ENCODE data around the gene KLF13. TPM values are rescaled to one million over a fixed set of nuclear protein-coding genes. Genes with fewer than 3 reads are reported as not detected.

KLF13 gene
- polyA plus RNA-seq, 2 of the 4 experiments (the other 2 are of a cell fraction): 53.5 TPM

GRCh38 chr15:31397851-31398661, 71.4 kb downstream of the KLF13 start:
- POLR2A ChIA-PET: interaction anchor here (0.9 kb wide), 1 partner anchor 72 kb away, joined by 3 read pairs; the partner anchor contains the start of gene KLF13
- ATAC-seq (no peak), DNase-seq (ENCODE audit: low read depth in 1 of 2, low spot score in 1 of 2) (no peak), FAIRE-seq (no peak)
- H3K4me2 ChIP-seq: peak overlapping the region; percentile 73
- no peak overlapping the region for H3K4me3 ChIP-seq
- peaks cover 41% of the 10 kb centered on the region for H3K4me1 ChIP-seq
- TF ChIP-seq ZFP36 (IDR thresholded peaks at IDR 0.05; ENCODE audit: borderline replicate concordance, partially characterized antibody) (no peak), RNF2 (IDR thresholded peaks at IDR 0.05; ENCODE audit: borderline replicate concordance, low read depth) (no peak), ESRRA (IDR thresholded peaks at IDR 0.05; ENCODE audit: borderline replicate concordance, low read length) (no peak), MAX (IDR thresholded peaks at IDR 0.05) (no peak), POLR2AphosphoS2 (conservative IDR thresholded peaks at IDR 0.05; ENCODE audit: low read length) (no peak), RFX5 (IDR thresholded peaks at IDR 0.05) (no peak), HDAC2 (IDR thresholded peaks at IDR 0.05) (no peak), E2F6 (IDR thresholded peaks at IDR 0.05; ENCODE audit: borderline replicate concordance, low read depth) (no peak), NPAS2 (CRISPR knock-in tag; IDR thresholded peaks at IDR 0.05; ENCODE audit: borderline replicate concordance) (no peak), HOXA7 (CRISPR knock-in tag; IDR thresholded peaks at IDR 0.05) (no peak)
- 86% methylated on average over 21 of the region's 21 CpGs for WGBS (ENCODE audit: missing lambda C conversion rate)
- CTCF ChIA-PET: interaction anchor here (0.9 to 2.2 kb wide), 10 partner anchors 15 to 269 kb away, joined by 3 to 16 read pairs (median 4); partner anchors contain the start of gene KLF13
- H3K27ac ChIP-seq: peak overlapping the region; percentile 75 to 90
- no peaks in the 10 kb centered on the region for H3K9me3 ChIP-seq

DNA sequence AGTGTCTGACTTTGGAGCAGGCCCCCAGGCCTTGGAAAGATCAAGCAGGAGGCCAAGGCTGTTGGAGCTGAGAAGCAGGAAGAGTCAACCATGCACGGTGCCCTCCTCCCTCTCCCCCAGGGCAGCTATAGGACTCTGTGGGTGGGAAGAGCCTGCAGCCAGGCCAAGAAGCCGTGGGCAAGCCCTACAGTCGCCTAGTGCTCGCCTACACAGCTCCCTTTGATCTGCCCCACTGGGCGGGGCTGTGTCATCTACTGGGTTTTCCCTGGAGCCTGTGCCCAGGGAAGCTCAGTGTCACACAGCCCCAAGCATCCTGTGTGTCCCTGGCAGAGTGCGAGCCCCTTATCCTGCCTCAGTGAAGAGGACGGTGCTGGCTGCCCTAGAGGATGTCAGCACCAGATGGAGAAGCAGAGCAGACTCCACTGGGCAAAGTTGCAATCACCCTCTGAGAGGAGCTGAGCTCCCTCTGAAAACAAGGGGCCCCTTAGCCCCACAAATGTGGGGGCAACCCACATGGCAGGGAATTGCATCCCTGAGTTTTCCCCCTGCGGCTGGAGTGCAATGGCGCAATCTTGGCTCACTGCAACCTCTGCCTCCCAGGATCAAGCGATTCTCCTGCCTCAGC, 72.2 kb downstream of the KLF13 start:
- H3K4me2 ChIP-seq: peak overlapping the region; percentile 73
- ATAC-seq (no peak), FAIRE-seq (no peak), DNase-seq (ENCODE audit: low read depth in 1 of 2, low spot score in 1 of 2) (no peak)
- 69% methylated on average over 4 of the region's 10 CpGs for WGBS (ENCODE audit: missing lambda C conversion rate)
- 0 out of 3 replicates have a peak, but pooled peaks cover 3% of the 10 kb centered on the region for H3K9me3 ChIP-seq
- peaks cover 41% of the 10 kb centered on the region for H3K4me1 ChIP-seq
- peak overlapping the region; percentile 75 to 90 for H3K27ac ChIP-seq
- CTCF ChIA-PET: interaction anchor here (1.2 to 2.2 kb wide), 7 partner anchors 14 to 270 kb away, joined by 3 to 16 read pairs (median 5); partner anchors contain the start of gene KLF13
- TF ChIP-seq ELK1 (IDR thresholded peaks at IDR 0.05; ENCODE audit: low read depth, low read length): no peak
- TF ChIP-seq CEBPB (IDR thresholded peaks at IDR 0.05): peak in 1 of 2 experiments; percentile 29; a peak in 1 of 4 replicates
- POLR2A ChIA-PET: interaction anchor here (0.9 kb wide), 1 partner anchor 73 kb away, joined by 3 read pairs; the partner anchor contains the start of gene KLF13
- no peak overlapping the region for H3K4me3 ChIP-seq

- DNase-seq (ENCODE audit: low read depth in 1 of 2, low spot score in 1 of 2) (no peak), ATAC-seq (no peak), FAIRE-seq (no peak)
- ChIA-PET POLR2A (no interaction called here), CTCF (interaction anchor here (0.7 to 2.3 kb wide), 5 partner anchors 13 to 89 kb away, joined by 4 to 8 read pairs (median 5); no protein-coding TSS in a partner anchor)
- no peak overlapping the region for H3K4me3 ChIP-seq
- H3K9me3 ChIP-seq: 0 out of 3 replicates have a peak, but pooled peaks cover 6% of the 10 kb centered on the region
- 80% methylated on average over 8 of the region's 8 CpGs for WGBS (ENCODE audit: missing lambda C conversion rate)
- H3K4me2 ChIP-seq: peak overlapping the region; percentile 11; the same call in 1 of the 3 replicates
- peaks cover 41% of the 10 kb centered on the region for H3K4me1 ChIP-seq
- peak overlapping the region; percentile 14 to 90; a peak in 3 of 6 replicates for H3K27ac ChIP-seq
- TF ChIP-seq JUN (IDR thresholded peaks at IDR 0.05) (no peak), RARB (CRISPR knock-in tag; IDR thresholded peaks at IDR 0.05) (no peak), ATOH8 (CRISPR knock-in tag; IDR thresholded peaks at IDR 0.05; ENCODE audit: low read depth) (no peak), MAZ (IDR thresholded peaks at IDR 0.05; ENCODE audit: borderline replicate concordance, low read depth, low read length) (no peak), RCOR1 (IDR thresholded peaks at IDR 0.05; ENCODE audit: low read depth, low read length) (no peak), CHD4 (IDR thresholded peaks at IDR 0.05; ENCODE audit: borderline replicate concordance) (no peak), HOXB13 (CRISPR knock-in tag; IDR thresholded peaks at IDR 0.05; ENCODE audit: low read depth) (no peak), TFCP2L1 (CRISPR knock-in tag; IDR thresholded peaks at IDR 0.05) (no peak), SREBF2 (IDR thresholded peaks at IDR 0.05) (no peak)
- TF ChIP-seq, protein P1, sequence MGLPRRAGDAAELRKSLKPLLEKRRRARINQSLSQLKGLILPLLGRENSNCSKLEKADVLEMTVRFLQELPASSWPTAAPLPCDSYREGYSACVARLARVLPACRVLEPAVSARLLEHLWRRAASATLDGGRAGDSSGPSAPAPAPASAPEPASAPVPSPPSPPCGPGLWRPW (IDR thresholded peaks at IDR 0.05): no peak
- TF ChIP-seq, protein P2, sequence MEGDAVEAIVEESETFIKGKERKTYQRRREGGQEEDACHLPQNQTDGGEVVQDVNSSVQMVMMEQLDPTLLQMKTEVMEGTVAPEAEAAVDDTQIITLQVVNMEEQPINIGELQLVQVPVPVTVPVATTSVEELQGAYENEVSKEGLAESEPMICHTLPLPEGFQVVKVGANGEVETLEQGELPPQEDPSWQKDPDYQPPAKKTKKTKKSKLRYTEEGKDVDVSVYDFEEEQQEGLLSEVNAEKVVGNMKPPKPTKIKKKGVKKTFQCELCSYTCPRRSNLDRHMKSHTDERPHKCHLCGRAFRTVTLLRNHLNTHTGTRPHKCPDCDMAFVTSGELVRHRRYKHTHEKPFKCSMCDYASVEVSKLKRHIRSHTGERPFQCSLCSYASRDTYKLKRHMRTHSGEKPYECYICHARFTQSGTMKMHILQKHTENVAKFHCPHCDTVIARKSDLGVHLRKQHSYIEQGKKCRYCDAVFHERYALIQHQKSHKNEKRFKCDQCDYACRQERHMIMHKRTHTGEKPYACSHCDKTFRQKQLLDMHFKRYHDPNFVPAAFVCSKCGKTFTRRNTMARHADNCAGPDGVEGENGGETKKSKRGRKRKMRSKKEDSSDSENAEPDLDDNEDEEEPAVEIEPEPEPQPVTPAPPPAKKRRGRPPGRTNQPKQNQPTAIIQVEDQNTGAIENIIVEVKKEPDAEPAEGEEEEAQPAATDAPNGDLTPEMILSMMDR (IDR thresholded peaks at IDR 0.05): no peak
Observed at GRCh38 chr15:31399544-31400171, 73.0 kb downstream of the KLF13 start.

Data from A549 (cell line).